D721Med (cell line): Measurements from ENCODE around the gene TARS3.
"Not testable (repeated sequence)": the region's sequence is repeated elsewhere in the genome, so short reads cannot be mapped to it uniquely, and the experiment has no call there.

Experiments
- DNase-seq: peaks from one replicate; pipeline ENCODE4 v3.0.0; 2011; ENCODE audit warnings: low spot score; ENCODE audit not compliant: insufficient read length
- FAIRE-seq: peaks from 2 replicates; lab custom pipeline; 2011; peaks lifted over from hg19 to GRCh38; lab: Jason Lieb, UNC
- CTCF ChIP-seq: IDR thresholded peaks from 2 replicates; pipeline ENCODE4 v1.5.1; 2012; ENCODE audit warnings: mild to moderate bottlenecking, control low read depth; ENCODE audit not compliant: insufficient read depth; ENCODE audit errors: missing control alignments

The TARS3 gene

GRCh38 chr15:101654624-101655337 lies 69.5 kb downstream of the TARS3 start:
- not testable (repeated sequence) for FAIRE-seq, DNase-seq
- TF ChIP-seq CTCF = peak; percentile 15

- DNase-seq (no peak), FAIRE-seq (no peak)
- no peak for TF ChIP-seq CTCF
Observed at GRCh38 chr15:101654171-101654570, 70.1 kb downstream of the TARS3 start.

- DNase-seq (no peak), FAIRE-seq (no peak)
- no peak for TF ChIP-seq CTCF
Observed at GRCh38 chr15:101652786-101653430, 71.4 kb downstream of the TARS3 start.

GRCh38 chr15:101652098-101652785 lies 72.0 kb downstream of the TARS3 start, which contains the start of gene TM2D3:
TSS of gene TM2D3 (minus strand) at chr15:101652381. CDS start at chr15:101652361, 20 bp downstream.
- FAIRE-seq (no peak), DNase-seq (peak; percentile 75)
- peak; percentile 44 for TF ChIP-seq CTCF

GRCh38 chr15:101651554-101652097 lies 72.6 kb downstream of the TARS3 start:
- no peak for DNase-seq
- TF ChIP-seq CTCF = no peak
- FAIRE-seq = no peak

GRCh38 chr15:101650145-101650544 lies 74.1 kb downstream of the TARS3 start:
- no peak for FAIRE-seq
- no peak for TF ChIP-seq CTCF
- DNase-seq = no peak
